Activated naive CD4-positive, alpha-beta T cell treated with anti-CD3 and anti-CD28 coated beads for 36 hours (primary cell): ENCODE measurements around the gene R3HCC1L. TPM values are rescaled to one million over a fixed set of nuclear protein-coding genes. Genes with fewer than 3 reads are reported as not detected.

Experiments
- CTCF ChIA-PET: fragments of 350-600 bp; sonication (Branson Sonifier 250); formaldehyde crosslinking; loops from one replicate; lab custom pipeline; 2021; ENCODE audit warnings: antibody characterized with exemption; lab: Charles Lee
- DNase-seq: peaks from one replicate; pipeline ENCODE4 v3.0.0-alpha.2; 2020
- H3K27ac Mint-ChIP-seq: one replicate; pipeline ENCODE4 v1.8.0; 2021; ENCODE audit warnings: mild to moderate bottlenecking, mixed read lengths
- H3K27me3 Mint-ChIP-seq: one replicate; pipeline ENCODE4 v1.8.0; 2021; ENCODE audit warnings: low read depth, mixed read lengths
- H3K36me3 Mint-ChIP-seq: one replicate; pipeline ENCODE4 v1.8.0; 2021; ENCODE audit warnings: low read depth, mixed read lengths
- H3K4me1 Mint-ChIP-seq: one replicate; pipeline ENCODE4 v1.8.0; 2021; ENCODE audit warnings: low read depth, mixed read lengths
- H3K4me3 Mint-ChIP-seq: one replicate; pipeline ENCODE4 v1.8.0; 2021; ENCODE audit warnings: mild to moderate bottlenecking, moderate library complexity, mixed read lengths
- H3K9me3 Mint-ChIP-seq: one replicate; pipeline ENCODE4 v1.8.0; 2021; ENCODE audit warnings: mixed read lengths
- intact Hi-C: fragments of 100-400 bp; cut with micrococcal nuclease; formaldehyde crosslinking; loops from one replicate; pipeline ENCODE4 v1.15.1; 2023
- total RNA-seq, 2 experiments: library from RNA; stranded (reverse); gene quantifications; one replicate each; pipeline ENCODE4 v1.2.3, GENCODE V29; 2021

Gene R3HCC1L
- total RNA-seq, 2 experiments from 2014 or later = 13.4 to 13.6 TPM

DNA sequence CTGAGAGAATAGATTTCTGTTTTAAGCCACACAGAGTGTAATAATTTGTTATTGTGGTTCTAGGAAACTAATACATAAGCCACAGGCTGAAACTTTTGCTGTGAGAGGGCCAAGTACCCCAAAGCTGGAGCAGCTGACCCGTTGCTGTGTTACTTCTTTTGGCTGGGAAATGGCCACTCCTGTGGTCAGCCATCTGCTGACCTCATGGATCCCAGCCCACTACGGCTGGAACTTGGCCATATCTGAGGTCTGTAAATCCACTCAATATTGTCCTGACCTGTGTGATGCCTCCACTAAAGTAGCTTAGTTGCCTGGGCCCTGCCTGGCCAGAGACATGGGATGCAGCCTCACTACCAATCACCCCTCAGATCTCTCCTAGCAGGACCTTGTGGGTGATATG lies 151.0 kb downstream of the R3HCC1L start:
- Mint-ChIP-seq H3K9me3 (peaks cover 3% of the 10 kb centered on the region), H3K27me3 (peaks cover 7% of the 10 kb centered on the region), H3K4me3 (no peak overlapping the region), H3K36me3 (no peaks in the 10 kb centered on the region), H3K4me1 (no peaks in the 10 kb centered on the region), H3K27ac (no peak overlapping the region)
- no peak for DNase-seq
- intact Hi-C loops = no loop called here
- CTCF ChIA-PET = no interaction called here

DNA sequence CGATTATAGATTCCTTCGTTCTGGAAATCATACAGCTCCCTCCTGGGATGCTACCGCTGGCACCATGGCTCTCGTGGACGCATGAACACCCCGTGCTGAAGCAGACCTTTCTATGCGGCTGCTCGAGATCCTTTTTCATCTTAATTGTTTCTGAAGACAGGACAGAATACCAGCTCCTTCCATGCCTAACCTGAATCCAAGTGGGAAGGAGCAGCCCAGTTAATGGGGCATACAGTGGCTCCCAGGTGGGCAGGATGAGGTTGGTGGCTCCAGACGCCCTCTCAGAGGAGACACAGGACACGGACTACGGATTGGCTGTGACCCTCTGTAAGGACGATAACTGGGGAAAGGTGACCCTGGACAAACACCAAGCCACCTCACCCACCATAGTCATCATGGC lies 152.0 kb downstream of the R3HCC1L start:
- CTCF ChIA-PET = interaction anchor here (1.0 kb wide), 1 partner anchor 37 kb away, joined by 3 read pairs; no protein-coding TSS in a partner anchor
- peaks cover 7% of the 10 kb centered on the region for H3K27me3 Mint-ChIP-seq
- no peak for DNase-seq
- no peak overlapping the region for H3K4me3 Mint-ChIP-seq
- no peaks in the 10 kb centered on the region for H3K4me1 Mint-ChIP-seq
- H3K27ac Mint-ChIP-seq = no peak overlapping the region
- no peaks in the 10 kb centered on the region for H3K9me3 Mint-ChIP-seq
- intact Hi-C loops = no loop called here
- no peaks in the 10 kb centered on the region for H3K36me3 Mint-ChIP-seq

DNA sequence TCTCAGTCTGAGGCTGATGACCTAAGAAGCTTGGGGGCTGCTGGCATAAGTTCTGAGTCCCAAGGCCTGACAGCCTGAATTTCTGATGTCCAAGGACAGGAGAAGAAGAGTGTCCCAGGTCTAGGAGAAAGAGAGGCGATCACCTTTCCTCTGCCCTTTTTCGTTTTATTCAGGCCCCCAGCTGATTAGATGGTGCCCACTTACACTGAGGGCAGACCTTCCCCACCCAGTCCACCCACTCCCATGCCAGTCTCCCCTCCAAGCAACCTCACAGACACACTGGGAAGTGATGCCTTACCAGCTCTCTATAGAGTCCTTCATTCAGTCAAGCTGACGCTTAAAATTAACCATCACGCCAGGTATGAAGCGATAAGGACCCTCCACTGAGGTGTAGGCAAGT lies 152.9 kb downstream of the R3HCC1L start:
- CTCF ChIA-PET = no interaction called here

DNA sequence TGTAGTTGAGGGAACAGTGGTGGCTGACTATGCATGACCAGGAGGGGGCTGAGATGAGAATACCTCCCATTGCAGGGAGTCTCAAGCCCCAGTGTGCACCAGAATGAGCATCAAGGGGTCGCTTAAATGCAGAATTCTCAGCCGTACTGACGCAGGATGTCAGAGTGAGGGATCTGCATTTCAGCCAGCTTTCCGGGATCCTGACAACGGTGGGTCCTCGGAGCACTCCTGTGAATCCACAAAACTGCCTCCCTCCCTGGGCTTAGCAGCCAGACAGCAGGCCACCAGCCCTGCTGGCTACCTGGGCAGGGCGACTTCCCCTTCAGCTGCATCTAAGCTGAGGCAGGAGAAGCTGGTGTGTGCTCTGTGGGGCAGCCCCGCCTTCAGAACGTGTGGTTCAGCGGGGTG lies 155.3 kb downstream of the R3HCC1L start:
- Mint-ChIP-seq H3K27me3 (peaks cover 7% of the 10 kb centered on the region), H3K27ac (no peak overlapping the region), H3K36me3 (no peaks in the 10 kb centered on the region), H3K4me3 (no peak overlapping the region), H3K4me1 (no peaks in the 10 kb centered on the region), H3K9me3 (no peaks in the 10 kb centered on the region)
- CTCF ChIA-PET = interaction anchor here (1.3 kb wide), 1 partner anchor 375 kb away, joined by 3 read pairs; no protein-coding TSS in a partner anchor
- no peak for DNase-seq
- intact Hi-C loops = no loop called here

More for the DNA sequence above, 152.9 kb downstream of the R3HCC1L start:
- Mint-ChIP-seq H3K27ac (no peak overlapping the region), H3K4me1 (no peaks in the 10 kb centered on the region), H3K9me3 (no peaks in the 10 kb centered on the region), H3K4me3 (no peak overlapping the region), H3K27me3 (peaks cover 4% of the 10 kb centered on the region), H3K36me3 (no peaks in the 10 kb centered on the region)
- intact Hi-C loops = no loop called here
- no peak for DNase-seq

DNA sequence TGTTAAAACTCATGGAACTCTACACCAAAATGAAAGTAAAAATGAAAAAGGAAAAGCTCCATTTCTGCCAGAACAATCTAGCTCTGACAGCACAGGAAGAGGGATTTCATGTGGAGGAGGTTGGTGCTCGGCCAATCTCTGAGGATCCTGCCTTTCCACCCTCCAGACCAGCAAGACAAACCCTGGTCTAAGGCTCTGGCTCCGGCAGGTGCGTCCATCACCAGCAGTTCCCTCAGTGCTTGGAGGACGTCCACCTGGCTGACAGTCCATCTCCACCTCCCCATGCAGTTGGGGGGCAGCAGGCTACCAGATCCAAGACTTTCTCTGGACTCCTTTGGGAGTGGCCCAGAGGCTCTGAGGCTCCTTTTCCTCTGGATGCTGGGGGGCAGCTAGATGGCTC lies 158.5 kb downstream of the R3HCC1L start:
- Mint-ChIP-seq H3K4me3 (no peak overlapping the region), H3K4me1 (no peaks in the 10 kb centered on the region), H3K36me3 (no peaks in the 10 kb centered on the region), H3K27me3 (peaks cover 7% of the 10 kb centered on the region), H3K9me3 (no peaks in the 10 kb centered on the region), H3K27ac (no peak overlapping the region)
- CTCF ChIA-PET = no interaction called here
- intact Hi-C loops = no loop called here
- no peak for DNase-seq

DNA sequence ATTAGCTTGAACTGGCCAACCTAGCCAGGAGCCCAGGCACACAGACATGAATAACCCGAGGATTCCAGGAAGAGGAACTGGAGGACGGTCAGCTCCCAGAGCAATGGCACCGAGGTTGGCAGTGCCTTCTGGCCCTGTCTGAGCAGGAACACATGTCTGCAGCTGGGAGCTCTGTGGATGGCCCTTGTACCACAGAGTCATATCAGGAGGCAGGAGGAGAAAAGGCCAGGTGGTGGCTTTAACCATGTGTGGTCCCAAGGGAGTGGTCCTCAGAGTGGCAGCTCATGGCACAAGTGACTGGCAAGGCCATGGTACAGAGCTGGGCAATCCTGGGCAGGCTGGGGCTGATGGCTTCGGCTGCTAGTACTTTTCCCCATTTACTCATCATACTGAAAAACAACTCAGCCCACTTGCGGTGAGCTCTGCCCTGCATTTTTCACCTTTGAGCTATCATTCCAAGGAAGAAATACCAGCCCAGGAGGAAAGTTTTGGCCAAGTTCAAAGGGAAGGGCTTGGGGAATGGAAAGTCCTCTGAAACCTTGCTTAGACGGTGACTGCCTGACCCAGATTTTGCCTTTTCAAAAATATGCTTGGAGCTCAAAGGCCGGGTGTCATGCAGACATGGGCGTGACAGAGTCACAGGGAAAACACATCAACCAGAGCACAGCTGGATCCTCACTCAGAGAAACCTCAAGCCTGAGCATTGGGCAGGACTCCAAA lies 159.3 kb downstream of the R3HCC1L start:
- no peak overlapping the region for H3K27ac Mint-ChIP-seq
- CTCF ChIA-PET = no interaction called here
- no peaks in the 10 kb centered on the region for H3K36me3 Mint-ChIP-seq
- no peak overlapping the region for H3K4me3 Mint-ChIP-seq
- peaks cover 7% of the 10 kb centered on the region for H3K27me3 Mint-ChIP-seq
- no peaks in the 10 kb centered on the region for H3K4me1 Mint-ChIP-seq
- intact Hi-C loops = no loop called here
- no peak for DNase-seq
- H3K9me3 Mint-ChIP-seq = no peaks in the 10 kb centered on the region

DNA sequence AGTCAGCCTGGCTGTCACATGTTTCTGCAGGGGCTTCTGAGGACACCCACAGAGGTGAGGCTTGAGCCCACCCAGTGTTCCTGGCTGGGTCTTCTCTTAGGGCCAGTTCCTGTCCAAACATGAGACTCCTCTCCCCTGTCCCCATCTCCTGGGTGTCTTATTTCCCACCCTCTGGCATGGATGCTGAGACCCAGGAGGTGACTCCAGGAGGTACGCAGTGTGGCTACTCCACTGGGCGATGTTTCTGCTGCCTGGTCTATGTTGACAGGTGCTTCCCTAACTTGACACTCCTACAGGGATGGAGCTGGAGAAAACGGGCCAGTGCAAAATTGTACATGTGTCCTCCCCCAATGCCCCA lies 159.8 kb downstream of the R3HCC1L start:
- H3K9me3 Mint-ChIP-seq = no peaks in the 10 kb centered on the region
- H3K36me3 Mint-ChIP-seq = no peaks in the 10 kb centered on the region
- no peak for DNase-seq
- no peak overlapping the region for H3K4me3 Mint-ChIP-seq
- CTCF ChIA-PET = no interaction called here
- no peaks in the 10 kb centered on the region for H3K4me1 Mint-ChIP-seq
- H3K27ac Mint-ChIP-seq = no peak overlapping the region
- H3K27me3 Mint-ChIP-seq = peaks cover 7% of the 10 kb centered on the region
- intact Hi-C loops = no loop called here

Other genes starting within 250 kb of the R3HCC1L start
- not detected for gene CRTAC1, start 104.0 kb upstream of the R3HCC1L start, total RNA-seq
- not detected for gene LOXL4, start 133.5 kb downstream of the R3HCC1L start, total RNA-seq